ENCODE results near the gene PCP2.

PCP2 gene

DNA sequence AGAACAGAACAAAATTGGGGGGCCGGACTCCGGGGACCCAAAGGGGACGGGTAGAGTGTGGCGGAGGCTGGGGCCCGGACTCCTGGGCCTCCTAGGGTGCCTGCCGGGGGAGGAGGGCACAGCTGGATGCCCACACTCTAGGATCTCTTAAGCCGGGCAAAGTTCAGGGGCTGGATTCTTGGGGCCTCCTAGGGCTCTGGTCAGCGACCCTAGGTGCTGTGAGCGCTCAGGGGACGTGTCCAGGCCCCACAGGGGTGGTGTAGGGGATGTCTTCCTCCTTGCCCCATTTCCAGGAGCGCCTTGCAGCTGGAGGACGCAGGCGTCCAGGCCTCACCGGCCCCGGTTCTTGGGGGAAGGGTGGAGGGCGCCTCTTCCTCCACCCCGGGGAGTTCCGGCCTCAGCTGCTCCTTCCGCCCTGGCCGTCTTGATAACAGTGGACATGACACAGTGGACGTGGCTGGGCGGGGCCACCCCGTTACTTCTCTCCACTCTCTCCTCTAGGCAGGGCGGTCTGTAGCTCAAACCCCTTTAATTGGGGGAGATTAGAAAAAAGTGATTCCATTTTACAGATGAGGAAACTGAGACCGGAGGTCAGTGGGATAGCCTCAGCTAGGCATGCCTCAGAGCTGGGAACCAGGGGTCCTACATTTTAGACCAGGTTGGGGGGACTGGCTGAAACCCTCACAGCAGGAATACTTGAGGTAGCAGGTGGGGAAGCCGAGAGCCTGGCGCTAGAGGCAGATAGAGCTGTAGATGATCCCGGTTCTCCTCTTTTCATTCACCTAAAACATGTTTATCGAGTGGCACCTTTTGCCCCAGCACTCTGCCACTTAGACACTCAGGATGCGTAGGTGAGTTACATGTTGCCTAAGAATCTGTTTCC, 4.1 kb upstream of the PCP2 start:
- Histone ChIP-seq H3K9me3 (ENCODE audit: control insufficient read depth, low read length) (no peaks in the 10 kb centered on the region), H3K27ac (ENCODE audit: low read depth, low read length, severe bottlenecking) (no peak overlapping the region), H3K36me3 (ENCODE audit: control insufficient read depth, insufficient read depth, low read length) (peaks cover 3% of the 10 kb centered on the region), H3K4me3 (ENCODE audit: extremely low read depth, insufficient read depth, low read length, poor library complexity, severe bottlenecking) (peak overlapping the region; percentile 49), H3K4me1 (ENCODE audit: control insufficient read depth, insufficient read depth, low read length, poor library complexity, severe bottlenecking) (no peaks in the 10 kb centered on the region)
- 53 to 54% methylated on average over 14 to 15 of the region's 30 CpGs for WGBS, 2 experiments (ENCODE audit: insufficient coverage in 2 of 2)

DNA sequence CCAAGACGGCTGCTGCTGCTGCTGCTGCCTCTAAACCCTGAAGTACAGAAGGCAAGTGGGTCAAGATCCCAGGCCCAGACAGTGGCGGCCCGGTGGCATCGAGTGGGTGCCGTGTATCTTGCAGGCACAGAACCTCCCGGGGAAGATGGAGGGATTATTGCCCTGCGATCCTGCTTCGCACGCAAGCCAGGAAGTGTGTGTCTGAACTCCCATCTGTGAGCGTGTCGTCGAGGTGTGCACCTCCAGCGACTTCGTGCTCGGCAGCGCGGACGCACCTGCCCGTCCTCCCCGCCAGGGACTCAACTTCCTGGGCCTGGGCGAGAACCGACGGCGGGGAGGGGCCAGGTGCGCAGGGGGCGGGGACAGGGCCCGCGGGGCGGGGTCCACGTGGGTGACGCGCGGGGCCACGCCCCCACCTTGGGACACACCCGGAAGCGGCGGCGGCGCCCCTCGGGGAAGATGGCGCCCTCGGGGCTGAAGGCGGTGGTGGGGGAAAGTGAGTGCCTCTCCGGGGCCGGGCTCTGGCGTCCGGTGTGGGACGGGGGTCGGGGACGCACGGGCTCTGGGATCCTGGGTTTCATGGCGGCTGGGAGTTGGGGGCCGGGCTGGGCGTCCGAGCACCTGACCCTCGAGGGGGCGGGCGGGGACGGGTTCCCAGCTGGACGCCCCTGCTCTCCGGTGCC, 3.3 kb upstream of the PCP2 start, which contains the start of gene STXBP2:
STXBP2 (plus strand) TSS at position 420 of the 683 bp plus-strand sequence; CDS start at position 460, 40 bp downstream.
- no peak within 1 kb of the TSS for H3K27ac ChIP-seq (ENCODE audit: low read depth, low read length, severe bottlenecking)
- no peaks in the 10 kb centered on the region for H3K9me3 ChIP-seq (ENCODE audit: control insufficient read depth, low read length)
- no peaks in the 10 kb centered on the region for H3K4me1 ChIP-seq (ENCODE audit: control insufficient read depth, insufficient read depth, low read length, poor library complexity, severe bottlenecking)
- H3K36me3 ChIP-seq (ENCODE audit: control insufficient read depth, insufficient read depth, low read length): peaks cover 10% of the 10 kb centered on the region
- peak within 1 kb of the TSS; percentile 49 for H3K4me3 ChIP-seq (ENCODE audit: extremely low read depth, insufficient read depth, low read length, poor library complexity, severe bottlenecking)
- 11 to 17% methylated on average over 33 to 48 of the region's 61 CpGs for WGBS, 2 experiments (ENCODE audit: insufficient coverage in 2 of 2)

DNA sequence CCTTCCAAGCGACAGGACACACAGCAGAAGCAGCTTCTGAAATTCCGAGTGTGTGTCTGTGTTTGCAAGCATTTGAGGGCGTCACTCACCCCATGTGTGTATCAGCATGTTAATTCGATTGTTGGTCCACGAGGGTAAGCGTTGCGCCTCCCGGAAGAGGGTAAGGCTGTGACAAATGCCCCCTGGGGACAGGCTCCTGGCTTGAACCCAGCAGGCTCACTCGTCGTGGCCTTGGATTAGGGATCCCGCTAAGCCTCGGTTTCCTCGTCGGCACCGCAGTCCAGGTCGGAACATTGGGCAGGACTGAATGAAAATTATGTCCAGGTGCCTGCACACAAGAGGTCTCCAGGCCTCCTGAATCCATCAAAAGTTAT, 2.8 kb upstream of the PCP2 start:
- Histone ChIP-seq H3K4me1 (ENCODE audit: control insufficient read depth, insufficient read depth, low read length, poor library complexity, severe bottlenecking) (no peaks in the 10 kb centered on the region), H3K9me3 (ENCODE audit: control insufficient read depth, low read length) (no peaks in the 10 kb centered on the region), H3K27ac (ENCODE audit: low read depth, low read length, severe bottlenecking) (no peak overlapping the region), H3K4me3 (ENCODE audit: extremely low read depth, insufficient read depth, low read length, poor library complexity, severe bottlenecking) (peak overlapping the region; percentile 49), H3K36me3 (ENCODE audit: control insufficient read depth, insufficient read depth, low read length) (peaks cover 13% of the 10 kb centered on the region)
- WGBS, 2 experiments (ENCODE audit: insufficient coverage in 2 of 2): 74% methylated on average over 16 of the region's 16 CpGs

DNA sequence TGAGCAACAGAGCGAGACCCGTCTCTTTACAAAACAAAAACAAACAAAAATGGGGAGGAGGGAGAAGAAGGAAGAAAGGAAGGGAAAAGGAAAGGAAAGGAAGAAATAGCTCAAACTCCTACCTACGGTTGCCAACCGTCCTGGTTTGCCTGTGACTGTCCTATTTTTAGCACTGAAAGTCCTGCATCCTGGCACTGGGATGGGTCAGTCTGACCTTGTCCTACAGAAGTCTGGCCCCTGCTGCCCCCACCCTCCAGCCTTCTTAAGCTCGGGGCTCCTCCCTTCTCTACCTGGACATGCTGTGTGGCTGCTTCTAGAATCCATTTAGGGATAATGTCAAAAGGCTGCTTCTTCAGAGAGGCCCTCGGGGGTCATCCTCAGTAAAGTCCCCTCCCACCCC, 2.2 kb upstream of the PCP2 start:
- Histone ChIP-seq H3K4me3 (ENCODE audit: extremely low read depth, insufficient read depth, low read length, poor library complexity, severe bottlenecking) (no peak overlapping the region), H3K36me3 (ENCODE audit: control insufficient read depth, insufficient read depth, low read length) (peaks cover 13% of the 10 kb centered on the region), H3K27ac (ENCODE audit: low read depth, low read length, severe bottlenecking) (no peak overlapping the region), H3K9me3 (ENCODE audit: control insufficient read depth, low read length) (no peaks in the 10 kb centered on the region), H3K4me1 (ENCODE audit: control insufficient read depth, insufficient read depth, low read length, poor library complexity, severe bottlenecking) (peaks cover 4% of the 10 kb centered on the region)
- 55 to 67% methylated on average over 3 of the region's 6 CpGs for WGBS, 2 experiments (ENCODE audit: insufficient coverage in 2 of 2)

DNA sequence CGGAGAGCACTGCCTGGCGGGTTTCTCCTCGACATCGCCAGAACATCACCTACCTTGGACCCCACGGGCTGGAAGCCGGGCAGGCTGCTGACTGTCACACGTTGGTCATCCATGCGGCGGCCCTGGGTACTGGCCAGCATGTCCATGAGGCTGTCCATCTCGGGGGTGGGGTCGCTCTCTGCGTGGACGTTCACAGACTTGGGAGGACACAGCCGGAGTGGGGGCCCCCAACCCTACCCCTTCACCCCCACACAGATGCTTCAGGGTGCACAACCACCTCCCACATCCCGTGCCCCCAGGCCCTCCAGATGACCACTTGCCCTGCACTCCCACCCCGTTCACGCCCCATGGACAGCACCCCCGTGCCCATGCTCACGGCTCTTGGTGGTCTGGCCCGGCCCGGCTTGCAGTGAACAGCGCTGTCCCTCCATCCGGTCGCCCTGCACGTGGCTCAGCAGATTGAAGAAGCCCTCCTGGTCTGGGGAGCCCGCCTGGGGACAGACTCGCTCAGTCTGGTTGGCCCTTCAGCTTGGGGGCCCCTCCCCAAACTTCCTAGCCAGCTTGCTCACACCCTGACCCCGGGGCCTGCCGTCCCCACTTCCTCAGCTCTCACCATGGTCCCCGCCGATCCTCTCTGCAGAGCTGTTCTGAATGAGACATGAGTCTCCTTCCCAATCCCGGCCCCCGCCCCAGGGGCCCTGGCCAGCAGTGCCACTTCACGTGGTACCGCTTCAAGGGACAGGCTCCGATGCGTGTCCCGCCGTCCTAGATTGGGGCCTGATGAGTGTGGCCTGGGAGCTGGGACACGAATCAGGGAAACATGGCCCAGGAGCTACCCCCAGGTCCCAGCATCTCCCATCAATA, 947 bp downstream of the PCP2 start:
- WGBS, 2 experiments (ENCODE audit: insufficient coverage in 2 of 2): 97% methylated on average over 33 to 38 of the region's 40 CpGs
- Histone ChIP-seq H3K36me3 (ENCODE audit: control insufficient read depth, insufficient read depth, low read length) (peaks cover 16% of the 10 kb centered on the region), H3K27ac (ENCODE audit: low read depth, low read length, severe bottlenecking) (no peak overlapping the region), H3K4me3 (ENCODE audit: extremely low read depth, insufficient read depth, low read length, poor library complexity, severe bottlenecking) (no peak overlapping the region), H3K9me3 (ENCODE audit: control insufficient read depth, low read length) (no peaks in the 10 kb centered on the region), H3K4me1 (ENCODE audit: control insufficient read depth, insufficient read depth, low read length, poor library complexity, severe bottlenecking) (peaks cover 15% of the 10 kb centered on the region)

DNA sequence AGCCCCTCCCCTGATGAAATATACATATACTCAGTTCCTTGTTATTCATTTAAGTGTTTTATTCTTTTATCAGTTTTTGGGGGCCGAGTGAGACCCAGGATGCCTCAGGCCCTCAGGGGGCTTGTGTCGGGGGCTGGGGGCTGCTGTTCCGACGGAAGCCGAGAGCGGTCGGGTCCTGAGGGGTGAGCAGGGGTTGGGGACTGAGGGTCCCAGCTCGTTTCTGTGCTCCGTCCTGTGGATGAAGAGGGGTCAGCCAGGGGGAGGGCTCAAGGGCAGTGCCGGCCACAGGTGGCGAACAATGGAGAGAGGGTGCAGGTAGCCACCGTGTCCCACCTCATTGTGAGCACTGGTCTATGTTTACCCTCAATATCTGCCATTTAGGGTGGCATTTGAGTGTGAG, 1.9 kb downstream of the PCP2 start:
- no peak overlapping the region for H3K4me3 ChIP-seq (ENCODE audit: extremely low read depth, insufficient read depth, low read length, poor library complexity, severe bottlenecking)
- WGBS, 2 experiments (ENCODE audit: insufficient coverage in 2 of 2): 92 to 93% methylated on average over 9 to 11 of the region's 12 CpGs
- peaks cover 26% of the 10 kb centered on the region for H3K36me3 ChIP-seq (ENCODE audit: control insufficient read depth, insufficient read depth, low read length)
- peaks cover 15% of the 10 kb centered on the region for H3K4me1 ChIP-seq (ENCODE audit: control insufficient read depth, insufficient read depth, low read length, poor library complexity, severe bottlenecking)
- H3K9me3 ChIP-seq (ENCODE audit: control insufficient read depth, low read length): no peaks in the 10 kb centered on the region
- H3K27ac ChIP-seq (ENCODE audit: low read depth, low read length, severe bottlenecking): no peak overlapping the region

- H3K4me1 ChIP-seq (ENCODE audit: control insufficient read depth, insufficient read depth, low read length, poor library complexity, severe bottlenecking): peaks cover 15% of the 10 kb centered on the region
- no peaks in the 10 kb centered on the region for H3K9me3 ChIP-seq (ENCODE audit: control insufficient read depth, low read length)
- 0 to 1% methylated on average over 40 of the region's 40 CpGs for WGBS, 2 experiments (ENCODE audit: insufficient coverage in 2 of 2)
- peak within 1 kb of the TSS; percentile 86 for H3K27ac ChIP-seq (ENCODE audit: low read depth, low read length, severe bottlenecking)
- H3K36me3 ChIP-seq (ENCODE audit: control insufficient read depth, insufficient read depth, low read length): peaks cover 40% of the 10 kb centered on the region
- H3K4me3 ChIP-seq (ENCODE audit: extremely low read depth, insufficient read depth, low read length, poor library complexity, severe bottlenecking): peak within 1 kb of the TSS; percentile 99
Observed at GRCh38 chr19:7629347-7630054, 4.0 kb downstream of the PCP2 start, which contains the start of the genes PET100 and XAB2. TSS of gene PET100 (plus strand) at chr19:7629793. CDS start at chr19:7629834, 41 bp downstream. TSS of gene XAB2 (minus strand) at chr19:7629545. CDS start at chr19:7629527, 18 bp downstream.

GRCh38 chr19:7628589-7629311, 4.8 kb downstream of the PCP2 start:
- Histone ChIP-seq H3K9me3 (ENCODE audit: control insufficient read depth, low read length) (no peaks in the 10 kb centered on the region), H3K4me3 (ENCODE audit: extremely low read depth, insufficient read depth, low read length, poor library complexity, severe bottlenecking) (peak overlapping the region; percentile 99), H3K27ac (ENCODE audit: low read depth, low read length, severe bottlenecking) (peak overlapping the region; percentile 57), H3K4me1 (ENCODE audit: control insufficient read depth, insufficient read depth, low read length, poor library complexity, severe bottlenecking) (peaks cover 15% of the 10 kb centered on the region), H3K36me3 (ENCODE audit: control insufficient read depth, insufficient read depth, low read length) (peaks cover 42% of the 10 kb centered on the region)
- WGBS, 2 experiments (ENCODE audit: insufficient coverage in 2 of 2): 6 to 12% methylated on average over 15 of the region's 15 CpGs

DNA sequence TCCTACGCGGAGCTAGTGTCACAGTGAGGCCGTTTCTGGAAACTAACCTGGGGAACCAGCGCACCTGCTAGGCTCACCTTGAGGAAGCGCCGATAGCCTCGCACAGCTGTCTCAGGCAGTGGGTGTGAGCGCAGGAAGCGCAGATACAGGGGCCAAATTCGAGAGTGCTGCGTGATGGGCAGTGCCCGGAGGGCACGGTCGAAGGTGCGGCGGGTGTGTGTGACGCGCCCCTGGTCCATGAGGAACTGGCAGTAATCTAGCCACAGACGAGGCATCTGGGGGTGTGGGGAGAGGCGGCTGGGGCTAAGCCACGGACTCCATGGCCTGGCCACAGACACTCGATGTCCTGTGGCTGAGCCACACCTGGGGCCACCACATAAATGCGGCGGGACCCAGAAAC, 6.4 kb downstream of the PCP2 start:
- peaks cover 46% of the 10 kb centered on the region for H3K36me3 ChIP-seq (ENCODE audit: control insufficient read depth, insufficient read depth, low read length)
- peaks cover 15% of the 10 kb centered on the region for H3K4me1 ChIP-seq (ENCODE audit: control insufficient read depth, insufficient read depth, low read length, poor library complexity, severe bottlenecking)
- H3K27ac ChIP-seq (ENCODE audit: low read depth, low read length, severe bottlenecking): no peak overlapping the region
- no peak overlapping the region for H3K4me3 ChIP-seq (ENCODE audit: extremely low read depth, insufficient read depth, low read length, poor library complexity, severe bottlenecking)
- 88 to 94% methylated on average over 16 to 22 of the region's 24 CpGs for WGBS, 2 experiments (ENCODE audit: insufficient coverage in 2 of 2)
- no peaks in the 10 kb centered on the region for H3K9me3 ChIP-seq (ENCODE audit: control insufficient read depth, low read length)
